CD4-positive, alpha-beta T cell treated with Interleukin-15 for 4 hours (primary cell): ENCODE data around the gene RBBP8.
"Not testable (repeated sequence)": the region's sequence is repeated elsewhere in the genome, so short reads cannot be mapped to it uniquely, and the experiment has no call there.

Experiments used
- DNase-seq: peaks from one replicate; pipeline ENCODE4 v3.0.0-alpha.2; 2020; ENCODE audit warnings: low spot score

RBBP8 gene

DNA sequence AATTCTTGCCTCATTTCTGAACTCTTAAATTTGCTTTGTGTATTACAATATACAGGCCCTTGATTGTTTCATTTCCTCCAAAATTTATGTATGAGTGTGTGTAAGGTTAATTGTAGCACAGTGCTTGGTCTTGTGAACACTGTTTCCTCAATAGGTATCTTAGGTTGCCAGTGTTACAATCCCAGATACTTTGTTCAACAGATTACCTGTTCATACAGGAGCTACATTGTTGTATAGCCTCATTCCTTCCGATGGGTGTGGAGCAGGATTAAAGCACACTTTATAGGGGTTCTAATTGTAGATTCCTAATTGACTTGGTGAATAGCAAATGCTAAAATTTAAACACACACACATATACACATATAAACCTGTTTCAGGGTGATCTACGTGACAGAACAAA is 10.7 kb downstream of the RBBP8 start:
- DNase-seq, result no peak

- no peak for DNase-seq
Measured at GRCh38 chr18:22946217-22946616, 13.1 kb downstream of the RBBP8 start.

- no peak for DNase-seq
Measured at GRCh38 chr18:22946846-22947245, 13.7 kb downstream of the RBBP8 start.

- DNase-seq, result no peak
Measured at GRCh38 chr18:22951823-22952222, 18.7 kb downstream of the RBBP8 start.

DNA sequence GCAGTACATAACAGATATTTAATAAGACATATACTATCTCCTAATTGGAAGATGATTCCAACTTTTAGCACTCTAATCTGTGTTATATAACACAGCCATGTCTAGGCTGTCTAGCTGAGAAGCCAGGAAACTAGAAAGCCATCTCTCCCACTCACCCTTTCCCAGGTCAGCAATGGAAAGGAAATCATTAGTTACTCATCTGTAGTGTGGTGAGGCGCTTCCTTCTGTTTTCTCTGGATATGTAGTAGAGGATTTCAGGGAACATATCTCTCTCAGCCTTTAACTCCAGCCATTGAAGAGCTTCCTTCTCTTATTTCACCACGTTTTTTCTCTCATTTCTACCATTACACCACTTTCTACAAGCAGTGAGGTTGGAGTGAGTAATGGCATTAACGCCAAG is 19.4 kb downstream of the RBBP8 start:
- DNase-seq, result no peak

- DNase-seq, result not testable (repeated sequence)
Measured at GRCh38 chr18:22953982-22954381, 20.9 kb downstream of the RBBP8 start.

DNA sequence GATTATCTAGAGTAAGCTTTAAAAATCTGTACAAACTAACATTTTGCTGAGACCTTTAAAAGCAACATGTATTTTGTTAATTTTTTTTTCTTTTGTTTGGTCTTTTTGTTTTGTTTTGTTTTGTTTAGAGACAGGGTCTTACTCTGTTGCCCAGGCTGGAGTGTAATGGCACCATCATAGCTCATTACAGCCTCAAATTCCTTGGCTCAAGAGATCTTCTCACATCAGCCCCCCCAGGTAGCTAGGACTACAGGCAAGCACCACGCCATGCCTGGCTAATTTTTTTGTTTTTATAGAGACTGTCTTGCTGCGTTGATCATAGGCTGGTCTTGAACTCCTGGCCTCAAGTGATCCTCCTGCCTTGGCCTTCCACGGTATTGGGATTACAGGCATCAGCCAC is 23.1 kb downstream of the RBBP8 start:
- DNase-seq, result no peak

DNA sequence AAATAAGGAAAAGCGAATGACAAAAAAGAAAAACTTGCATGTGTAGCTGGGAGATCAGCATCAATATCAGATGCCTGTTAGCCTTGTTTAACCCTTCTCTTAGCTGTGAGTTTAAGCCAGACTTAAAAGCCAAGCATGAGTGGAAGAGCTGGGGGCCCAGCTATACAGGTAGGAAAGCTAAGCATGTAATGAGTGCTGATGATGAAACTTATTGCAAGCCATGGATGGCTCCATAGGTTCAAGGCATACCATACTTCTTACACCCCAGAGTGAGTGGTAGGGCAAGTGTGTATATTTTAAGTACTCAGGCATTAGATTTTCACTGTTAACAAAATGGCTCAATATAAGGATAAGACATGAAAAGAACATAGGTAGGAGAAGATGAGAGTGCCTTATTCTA is 28.0 kb downstream of the RBBP8 start:
- no peak for DNase-seq

GRCh38 chr18:22962004-22962403 is 28.9 kb downstream of the RBBP8 start:
- DNase-seq, result no peak

DNA sequence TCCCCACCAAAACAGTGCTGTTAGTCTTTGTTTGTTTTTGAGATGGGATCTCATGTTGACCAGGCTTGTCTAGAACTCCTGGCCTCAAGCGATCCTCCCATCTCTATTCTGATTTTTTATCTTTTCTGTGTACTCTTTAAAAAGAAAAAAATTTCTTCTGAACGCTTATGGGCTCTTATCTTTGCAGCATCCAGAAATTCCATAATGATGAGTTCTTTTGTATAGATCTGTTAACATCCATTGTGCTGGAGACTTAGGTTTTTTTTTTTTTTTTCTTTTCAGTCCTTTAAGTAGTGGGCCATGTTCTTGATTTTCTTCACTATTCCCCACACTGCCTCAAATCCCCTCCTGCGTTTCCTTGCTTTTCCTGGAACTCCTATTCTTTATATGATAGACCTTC is 31.0 kb downstream of the RBBP8 start:
- no peak for DNase-seq

DNA sequence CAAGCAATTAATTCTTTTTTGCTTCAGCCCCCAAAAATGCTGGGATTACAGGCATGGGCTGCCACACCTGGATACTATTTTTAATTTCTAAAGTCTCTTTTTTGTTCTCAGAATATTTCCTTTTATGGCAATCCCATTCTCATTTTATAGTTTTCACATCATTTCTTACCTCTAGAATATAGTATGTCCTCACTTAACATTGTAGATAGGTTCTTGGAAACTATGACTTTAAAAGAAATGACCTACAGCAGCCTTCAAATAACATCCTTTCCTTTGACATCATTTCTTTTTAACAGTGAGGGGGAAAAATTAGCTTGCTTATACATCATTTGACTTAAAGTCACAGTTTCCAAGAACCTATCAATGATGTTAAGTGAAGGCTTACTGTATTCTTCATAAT is 31.6 kb downstream of the RBBP8 start:
- no peak for DNase-seq

GRCh38 chr18:22971038-22971437 is 37.9 kb downstream of the RBBP8 start:
- DNase-seq, result no peak

DNA sequence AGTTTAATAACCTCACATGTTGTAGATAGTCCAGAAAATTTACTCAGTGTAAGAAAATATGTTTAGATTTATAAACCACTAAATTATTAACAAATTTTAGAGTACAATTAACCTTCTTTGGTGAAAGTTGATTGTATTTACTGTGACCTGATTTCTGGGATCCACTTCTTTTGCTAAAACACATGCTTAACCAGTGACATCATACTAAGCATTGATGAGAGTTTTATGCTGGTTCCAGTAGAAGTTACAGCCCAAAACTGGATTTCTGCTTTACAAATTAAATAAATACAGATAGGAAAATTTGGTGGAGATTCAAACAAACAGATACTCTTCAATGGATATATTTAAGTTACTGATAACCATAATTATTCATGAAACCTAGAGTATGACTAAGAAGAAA is 40.9 kb downstream of the RBBP8 start:
- DNase-seq, result no peak

DNA sequence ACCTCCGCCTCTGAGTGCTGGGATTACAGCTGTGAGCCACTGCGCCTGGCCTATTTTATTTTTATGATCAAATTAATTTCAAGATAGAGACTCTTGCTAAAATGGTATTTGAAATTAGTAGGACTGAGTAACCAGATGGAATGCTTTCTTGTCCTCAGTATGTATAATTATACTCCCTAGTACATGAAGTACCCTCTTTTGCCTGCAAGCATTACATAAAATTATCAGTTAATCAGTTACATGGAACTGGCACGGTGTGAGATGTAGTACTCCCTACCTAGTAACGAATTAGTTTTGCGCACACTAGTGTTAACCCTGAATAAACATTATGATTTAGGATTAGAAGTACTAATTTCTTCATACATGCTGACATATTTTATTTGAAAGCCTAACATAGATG is 41.6 kb downstream of the RBBP8 start:
- DNase-seq, result no peak

DNA sequence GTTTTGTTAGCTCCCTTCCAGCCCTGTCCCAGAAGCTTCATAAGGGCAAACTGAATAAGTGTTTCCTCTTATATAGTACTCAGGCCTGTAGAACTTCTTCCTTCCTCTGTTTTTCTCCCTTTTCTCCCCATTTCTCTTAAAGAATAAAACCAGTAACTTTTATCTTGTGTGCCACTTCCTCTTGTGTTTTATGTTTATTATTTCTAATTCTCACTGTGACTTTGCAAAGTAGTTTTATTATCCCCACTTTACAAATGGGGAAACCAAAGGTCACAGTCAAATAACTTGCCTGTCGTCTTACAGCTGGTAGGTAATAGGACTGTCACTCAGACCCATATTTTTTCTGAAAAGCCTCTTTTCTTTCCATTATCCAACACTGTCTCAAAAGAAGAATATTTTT is 42.4 kb downstream of the RBBP8 start:
- DNase-seq, result no peak

DNA sequence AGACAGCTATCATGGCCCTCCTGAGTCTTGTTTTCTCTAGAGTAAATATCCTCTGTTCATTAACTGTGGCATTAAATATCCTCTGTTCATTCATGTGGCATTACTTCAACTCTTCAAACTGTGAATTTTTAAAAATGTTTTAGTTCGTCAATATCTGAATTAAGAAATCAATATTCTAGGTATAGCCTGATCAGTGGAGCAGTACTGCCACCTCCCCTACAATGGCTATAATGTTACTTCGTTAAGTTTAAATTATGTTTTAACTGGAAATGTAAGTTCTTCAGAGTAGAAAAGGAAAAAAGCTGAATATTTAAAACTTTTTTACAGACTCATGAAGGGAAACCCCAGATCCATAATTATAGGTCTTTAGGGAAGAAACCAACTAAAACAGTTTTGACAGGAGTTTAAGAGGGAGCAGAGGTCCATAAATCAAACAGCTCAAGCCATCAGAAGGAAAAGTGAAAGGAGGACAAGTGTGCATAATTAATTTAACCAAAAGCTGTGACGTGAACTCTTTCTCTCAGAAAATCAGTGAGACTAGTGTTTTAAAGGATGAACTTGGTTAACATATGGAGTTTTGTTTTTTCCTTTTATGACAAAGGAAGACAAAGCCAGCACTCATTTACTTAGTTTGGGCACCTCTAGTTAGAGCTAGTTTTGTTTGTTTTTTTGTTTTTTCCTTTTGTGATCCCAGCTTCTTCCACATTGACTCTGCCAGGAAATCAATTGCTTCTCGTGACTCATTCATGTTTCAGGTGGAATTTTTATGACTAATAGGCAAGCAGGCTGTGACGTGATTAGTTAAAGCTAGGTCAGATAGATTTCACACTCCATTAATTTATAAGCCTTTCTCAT is 44.9 kb downstream of the RBBP8 start:
- DNase-seq, result peak; percentile 17

DNA sequence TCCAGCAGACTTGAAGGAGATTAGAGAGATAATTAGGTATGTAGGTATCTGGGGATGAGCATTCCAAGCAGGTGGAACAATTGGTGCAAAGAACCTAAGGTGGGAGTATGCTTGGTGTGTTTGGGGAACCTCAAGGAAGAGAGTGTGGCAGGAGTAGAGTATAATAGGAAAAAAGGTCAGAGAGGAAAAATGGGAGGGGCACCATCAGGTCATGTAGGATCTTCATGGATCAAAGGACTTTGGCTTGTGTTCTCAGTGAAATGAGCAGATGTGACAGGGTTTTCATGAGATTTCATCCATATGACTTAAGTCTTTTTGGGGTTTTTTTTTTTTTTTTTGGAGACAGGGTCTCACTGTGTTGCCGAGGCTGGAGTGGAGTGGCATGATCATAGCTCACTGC is 47.3 kb downstream of the RBBP8 start:
- DNase-seq, result no peak

- no peak for DNase-seq
Measured at GRCh38 chr18:22981274-22982133, 48.4 kb downstream of the RBBP8 start.

GRCh38 chr18:22983175-22983574 is 50.0 kb downstream of the RBBP8 start:
- DNase-seq, result peak; percentile 20

DNA sequence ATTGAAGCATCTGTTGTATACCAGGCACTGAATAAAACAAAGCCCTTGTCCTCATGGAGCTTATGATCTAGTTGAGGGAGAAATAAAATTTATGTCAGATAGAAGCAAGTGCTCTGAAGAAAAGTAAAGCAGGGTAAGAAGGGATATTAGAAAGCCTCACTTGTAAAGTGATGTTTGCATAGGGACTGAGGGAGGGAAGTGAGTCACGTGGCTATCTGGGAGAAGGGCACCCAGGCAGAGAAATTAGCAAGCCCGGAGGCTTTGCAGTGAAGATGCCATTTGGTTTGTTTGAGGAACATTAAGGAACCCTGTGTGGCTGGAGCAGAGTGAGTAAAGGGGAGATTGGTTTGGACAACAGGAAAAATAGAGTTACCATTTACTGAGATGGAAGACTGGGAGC is 52.1 kb downstream of the RBBP8 start:
- no peak for DNase-seq

DNA sequence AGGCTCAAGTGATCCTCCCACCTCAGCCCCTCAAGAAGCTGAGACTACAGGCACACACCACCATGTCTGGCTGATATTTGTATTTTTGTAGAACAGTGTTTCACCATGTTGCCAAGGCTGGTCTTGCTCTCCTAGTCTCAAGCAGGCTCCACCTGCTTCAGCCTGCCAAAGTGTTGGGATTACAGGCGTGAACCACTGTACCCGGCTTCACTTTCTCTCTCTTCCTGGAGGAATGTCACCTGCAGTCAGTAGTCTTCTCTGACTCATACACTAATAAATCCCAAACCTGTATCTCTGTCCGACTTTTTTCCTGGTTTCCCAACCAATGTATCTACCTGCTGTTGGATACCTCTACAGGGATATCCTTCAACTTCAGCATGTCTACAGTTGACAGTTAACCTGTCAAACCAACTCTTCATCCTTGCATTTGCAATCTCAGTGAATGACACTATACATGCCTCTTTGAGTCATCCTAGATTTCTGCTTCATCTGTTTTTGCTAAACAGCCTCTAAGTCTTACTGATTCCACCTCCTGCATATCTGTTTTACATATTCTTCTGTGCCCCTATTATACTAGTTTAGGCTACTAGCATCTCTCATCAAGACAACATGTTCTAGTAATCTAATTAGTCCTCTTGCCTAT is 54.5 kb downstream of the RBBP8 start:
- DNase-seq, result no peak

DNA sequence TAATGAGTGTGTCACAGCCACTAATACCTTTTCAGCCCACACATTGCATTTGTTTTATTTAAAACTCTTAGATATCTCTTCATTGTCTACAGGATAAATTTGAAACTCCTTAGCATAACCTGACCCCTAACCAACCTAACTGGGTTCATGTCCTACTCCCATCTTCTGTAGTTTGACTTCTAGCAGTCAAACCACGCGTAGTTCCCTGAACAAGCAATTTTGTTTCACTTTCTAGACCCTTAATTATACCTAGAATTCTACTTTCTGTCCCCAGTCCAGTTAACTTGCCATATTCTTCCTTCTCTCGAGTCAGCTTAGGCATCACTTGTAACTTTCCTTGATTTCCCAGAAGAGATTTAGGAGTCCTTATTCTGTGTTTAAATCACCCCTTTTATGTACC is 55.1 kb downstream of the RBBP8 start:
- DNase-seq, result no peak

- no peak for DNase-seq
Measured at GRCh38 chr18:22998344-22998743, 65.2 kb downstream of the RBBP8 start.
